K562 (cell line): ENCODE data around the gene CYS1. TPM values are rescaled to one million over a fixed set of nuclear protein-coding genes. Genes with fewer than 3 reads are reported as not detected.

Source experiments
- CHAMP1 ChIP-seq: fragments of 450-650 bp; IDR thresholded peaks from 2 replicates; pipeline ENCODE4 v1.6.1; 2016; ENCODE audit warnings: mild to moderate bottlenecking
- E2F3 ChIP-seq: fragments of 250-450 bp; sonication (Bioruptor Pico); IDR thresholded peaks from 2 replicates; pipeline ENCODE4 v1.4.0; 2020; ENCODE audit warnings: mild to moderate bottlenecking
- FUS ChIP-seq: fragments of 200-400 bp; formaldehyde crosslinking; optimal IDR thresholded peaks from 2 replicates; pipeline ENCODE3; 2017; ENCODE audit warnings: low read depth, low read length
- GABPA ChIP-seq: fragments of 200-800 bp; sonication (Bioruptor generic); conservative IDR thresholded peaks from 2 replicates; pipeline ENCODE4 v1.6.1; 2016; ENCODE audit warnings: low read depth, missing genetic modification characterization, missing compliant biosample characterization
- GTF2A2 ChIP-seq: IDR thresholded peaks from 2 replicates; pipeline ENCODE4 v1.6.1; 2016; ENCODE audit warnings: mild to moderate bottlenecking, missing genetic modification characterization, missing compliant biosample characterization
- HLTF ChIP-seq: fragments of 450-650 bp; IDR thresholded peaks from 2 replicates; pipeline ENCODE4 v1.6.1; 2016
- HNRNPH1 ChIP-seq: fragments of 200-400 bp; formaldehyde crosslinking; optimal IDR thresholded peaks from 2 replicates; pipeline ENCODE3; 2017; ENCODE audit warnings: low read depth, mild to moderate bottlenecking, low read length, moderate library complexity
- JUNB ChIP-seq: fragments of 450-650 bp; formaldehyde crosslinking; conservative IDR thresholded peaks from 2 replicates; pipeline ENCODE4 v1.4.0; 2020; ENCODE audit warnings: mild to moderate bottlenecking
- RBM34 ChIP-seq: fragments of 200-400 bp; formaldehyde crosslinking; IDR thresholded peaks from 2 replicates; pipeline ENCODE4 v1.6.1; 2018; ENCODE audit warnings: low read length, borderline replicate concordance; ENCODE audit not compliant: insufficient read depth
- RCOR1 ChIP-seq, 2 experiments: IDR thresholded peaks; 2 replicates each; pipeline ENCODE4 v1.6.1; 2012; ENCODE audit warnings: low read depth in 2 of 2, low read length in 2 of 2, borderline replicate concordance in 1 of 2, improper control_type of control experiment in 1 of 2
- RNF219 ChIP-seq: fragments of 250-450 bp; sonication (Bioruptor Pico); IDR thresholded peaks from 2 replicates; pipeline ENCODE4 v1.5.0; 2022; ENCODE audit warnings: mild to moderate bottlenecking
- ZNF212 ChIP-seq: fragments of 450-650 bp; formaldehyde crosslinking; IDR thresholded peaks from 2 replicates; pipeline ENCODE4 v1.4.0; 2020; ENCODE audit warnings: mild to moderate bottlenecking
- polyA plus RNA-seq, 8 experiments: library from polyadenylated mRNA; depleted of rRNA in 4 of 8; stranded (reverse) in 5 of 8; unstranded in 3 of 8; fragments of >200 nt; fragmentation: Nextera tagmentation in 2 of 8; fragmentation: Illumina TruSeq in 1 of 8; extraction: Ambion mirVana in 2 of 8; extraction: Trizol in 1 of 8; gene quantifications; 2 replicates each; pipeline versions ENCODE4 v1.2.1 to v1.2.3, GENCODE V29; 2011 to 2014; ENCODE audit warnings: inconsistent platforms in 1 of 8, missing spikeins in 1 of 8
- total RNA-seq, 7 experiments: library from RNA; depleted of rRNA in 6 of 7; stranded (reverse); fragments of >200 nt in 6 of 7; fragmentation: Illumina TruSeq in 2 of 7; extraction: Trizol in 2 of 7; gene quantifications; 2 replicates each; pipeline versions ENCODE4 v1.2.1 to v1.2.3, GENCODE V29; 2011 to 2021; ENCODE audit warnings: low replicate concordance in 1 of 7
- TF ChIP-seq, protein P1 (sequence below): fragments of 250-450 bp; sonication (Bioruptor Pico); IDR thresholded peaks from 2 replicates; pipeline ENCODE4 v1.4.0; 2020; ENCODE audit warnings: mild to moderate bottlenecking
- TF ChIP-seq, protein P2 (sequence below): fragments of 450-650 bp; formaldehyde crosslinking; IDR thresholded peaks from 2 replicates; pipeline ENCODE4 v1.4.0; 2022; ENCODE audit warnings: missing genetic modification characterization
- TF ChIP-seq, protein P3 (sequence below): sonication (generic); formaldehyde crosslinking; IDR thresholded peaks from 2 replicates; pipeline ENCODE4 v1.8.1; 2023; ENCODE audit warnings: mild to moderate bottlenecking, missing genetic modification reagents
- TF ChIP-seq, protein P4 (sequence below), 2 experiments: fragments of 200-800 bp in 1 of 2; sonication (Bioruptor generic) in 1 of 2; sonication (generic) in 1 of 2; formaldehyde crosslinking in 1 of 2; IDR thresholded peaks in 1 of 2; conservative IDR thresholded peaks in 1 of 2; 2 replicates each; pipeline versions ENCODE4 v1.5.0 to v1.6.1; 2016 to 2020; ENCODE audit warnings: missing compliant biosample characterization in 1 of 2, missing genetic modification characterization in 1 of 2, missing genetic modification reagents in 1 of 2

The CYS1 gene
- total and polyA plus RNA-seq, 9 of the 15 experiments (the other 6 are each of a cell fraction or from before 2014, with no cell fraction given), result 0.11 to 0.13 TPM; not detected in 7

GRCh38 chr2:10119601-10120157, 39.5 kb upstream of the CYS1 start (continued):
- TF ChIP-seq ZNF212 (0 out of 2 replicates have a peak, but pooled peaks have one; percentile 56), HLTF (peak; percentile 91), E2F3 (CRISPR knock-in tag) (no peak), RNF219 (CRISPR knock-in tag) (no peak), RBM34 (no peak), FUS (no peak), GTF2A2 (tag) (no peak), RCOR1 (IDR thresholded peaks at IDR 0.05; ENCODE audit: borderline replicate concordance in 1 of 2, low read depth in 2 of 2, low read length in 2 of 2) (peak in 1 of 2 experiments; percentile 4; a peak in 1 of 4 replicates), JUNB (no peak), HNRNPH1 (no peak), GABPA (tag) (no peak), CHAMP1 (no peak)
- TF ChIP-seq, protein P1, sequence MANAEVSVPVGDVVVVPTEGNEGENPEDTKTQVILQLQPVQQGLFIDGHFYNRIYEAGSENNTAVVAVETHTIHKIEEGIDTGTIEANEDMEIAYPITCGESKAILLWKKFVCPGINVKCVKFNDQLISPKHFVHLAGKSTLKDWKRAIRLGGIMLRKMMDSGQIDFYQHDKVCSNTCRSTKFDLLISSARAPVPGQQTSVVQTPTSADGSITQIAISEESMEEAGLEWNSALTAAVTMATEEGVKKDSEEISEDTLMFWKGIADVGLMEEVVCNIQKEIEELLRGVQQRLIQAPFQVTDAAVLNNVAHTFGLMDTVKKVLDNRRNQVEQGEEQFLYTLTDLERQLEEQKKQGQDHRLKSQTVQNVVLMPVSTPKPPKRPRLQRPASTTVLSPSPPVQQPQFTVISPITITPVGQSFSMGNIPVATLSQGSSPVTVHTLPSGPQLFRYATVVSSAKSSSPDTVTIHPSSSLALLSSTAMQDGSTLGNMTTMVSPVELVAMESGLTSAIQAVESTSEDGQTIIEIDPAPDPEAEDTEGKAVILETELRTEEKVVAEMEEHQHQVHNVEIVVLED (CRISPR knock-in tag), result no peak
- TF ChIP-seq, protein P2, sequence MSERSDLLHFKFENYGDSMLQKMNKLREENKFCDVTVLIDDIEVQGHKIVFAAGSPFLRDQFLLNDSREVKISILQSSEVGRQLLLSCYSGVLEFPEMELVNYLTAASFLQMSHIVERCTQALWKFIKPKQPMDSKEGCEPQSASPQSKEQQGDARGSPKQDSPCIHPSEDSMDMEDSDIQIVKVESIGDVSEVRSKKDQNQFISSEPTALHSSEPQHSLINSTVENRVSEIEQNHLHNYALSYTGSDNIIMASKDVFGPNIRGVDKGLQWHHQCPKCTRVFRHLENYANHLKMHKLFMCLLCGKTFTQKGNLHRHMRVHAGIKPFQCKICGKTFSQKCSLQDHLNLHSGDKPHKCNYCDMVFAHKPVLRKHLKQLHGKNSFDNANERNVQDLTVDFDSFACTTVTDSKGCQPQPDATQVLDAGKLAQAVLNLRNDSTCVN, result peak; percentile 29; the same call in 1 of the 2 replicates
- TF ChIP-seq, protein P3, sequence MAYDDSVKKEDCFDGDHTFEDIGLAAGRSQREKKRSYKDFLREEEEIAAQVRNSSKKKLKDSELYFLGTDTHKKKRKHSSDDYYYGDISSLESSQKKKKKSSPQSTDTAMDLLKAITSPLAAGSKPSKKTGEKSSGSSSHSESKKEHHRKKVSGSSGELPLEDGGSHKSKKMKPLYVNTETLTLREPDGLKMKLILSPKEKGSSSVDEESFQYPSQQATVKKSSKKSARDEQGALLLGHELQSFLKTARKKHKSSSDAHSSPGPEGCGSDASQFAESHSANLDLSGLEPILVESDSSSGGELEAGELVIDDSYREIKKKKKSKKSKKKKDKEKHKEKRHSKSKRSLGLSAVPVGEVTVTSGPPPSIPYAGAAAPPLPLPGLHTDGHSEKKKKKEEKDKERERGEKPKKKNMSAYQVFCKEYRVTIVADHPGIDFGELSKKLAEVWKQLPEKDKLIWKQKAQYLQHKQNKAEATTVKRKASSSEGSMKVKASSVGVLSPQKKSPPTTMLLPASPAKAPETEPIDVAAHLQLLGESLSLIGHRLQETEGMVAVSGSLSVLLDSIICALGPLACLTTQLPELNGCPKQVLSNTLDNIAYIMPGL (CRISPR knock-in tag), result no peak
- TF ChIP-seq, protein P4, sequence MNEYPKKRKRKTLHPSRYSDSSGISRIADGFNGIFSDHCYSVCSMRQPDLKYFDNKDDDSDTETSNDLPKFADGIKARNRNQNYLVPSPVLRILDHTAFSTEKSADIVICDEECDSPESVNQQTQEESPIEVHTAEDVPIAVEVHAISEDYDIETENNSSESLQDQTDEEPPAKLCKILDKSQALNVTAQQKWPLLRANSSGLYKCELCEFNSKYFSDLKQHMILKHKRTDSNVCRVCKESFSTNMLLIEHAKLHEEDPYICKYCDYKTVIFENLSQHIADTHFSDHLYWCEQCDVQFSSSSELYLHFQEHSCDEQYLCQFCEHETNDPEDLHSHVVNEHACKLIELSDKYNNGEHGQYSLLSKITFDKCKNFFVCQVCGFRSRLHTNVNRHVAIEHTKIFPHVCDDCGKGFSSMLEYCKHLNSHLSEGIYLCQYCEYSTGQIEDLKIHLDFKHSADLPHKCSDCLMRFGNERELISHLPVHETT (CRISPR knock-in tag; conservative IDR thresholded peaks at IDR 0.05 in 1 of 2, IDR thresholded peaks at IDR 0.05 in 1 of 2), result no peak
